BE2C (cell line): Measurements from ENCODE around the gene SLC9A8.

Experiments
- DNase-seq: peaks from one replicate; pipeline ENCODE4 v3.0.0-alpha.2; 2020
- H3K27me3 ChIP-seq: fragments of 250-450 bp; sonication (Bioruptor Pico); 2 replicates; pipeline ENCODE4 v1.5.1; 2020; ENCODE audit warnings: mild to moderate bottlenecking
- H3K36me3 ChIP-seq: fragments of 250-450 bp; sonication (Bioruptor Pico); 2 replicates; pipeline ENCODE4 v1.5.1; 2020; ENCODE audit warnings: mild to moderate bottlenecking
- H3K4me1 ChIP-seq: fragments of 250-450 bp; sonication (Bioruptor Pico); 2 replicates; pipeline ENCODE4 v1.5.1; 2020
- H3K4me3 ChIP-seq: 2 replicates; pipeline ENCODE4 v1.5.1; 2011; ENCODE audit warnings: low read depth, low read length
- H3K9me3 ChIP-seq: fragments of 250-450 bp; sonication (Bioruptor Pico); 2 replicates; pipeline ENCODE4 v1.5.1; 2020
- TF ChIP-seq, protein P1 (sequence below): IDR thresholded peaks from 2 replicates; pipeline ENCODE4 v1.5.1; 2012; ENCODE audit warnings: mild to moderate bottlenecking, low read depth, low read length

SLC9A8 gene

DNA sequence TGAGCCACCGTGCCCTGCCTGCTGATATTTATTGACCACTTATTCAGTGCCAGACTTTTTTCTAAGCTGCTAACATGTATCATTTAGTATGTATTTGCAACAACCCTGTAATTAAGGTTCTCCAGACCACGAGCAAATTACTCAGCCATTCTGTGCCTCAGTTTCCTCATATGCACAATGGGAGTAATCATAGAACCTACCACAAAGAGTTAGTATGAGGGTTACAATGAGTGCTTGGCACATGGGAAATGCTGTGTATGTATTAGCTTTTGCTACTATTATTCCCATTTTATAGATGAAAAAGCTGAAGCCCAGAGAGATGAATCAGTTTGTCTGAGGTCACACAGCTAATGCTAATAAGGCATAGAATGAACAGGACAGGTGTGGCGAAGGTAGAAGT is 20.0 kb upstream of the SLC9A8 start:
- no peak for DNase-seq
- H3K4me1 ChIP-seq: no peaks in the 10 kb centered on the region
- no peaks in the 10 kb centered on the region for H3K9me3 ChIP-seq
- no peak overlapping the region for H3K4me3 ChIP-seq
- H3K36me3 ChIP-seq: no peaks in the 10 kb centered on the region
- no peaks in the 10 kb centered on the region for H3K27me3 ChIP-seq
- TF ChIP-seq, protein P1, sequence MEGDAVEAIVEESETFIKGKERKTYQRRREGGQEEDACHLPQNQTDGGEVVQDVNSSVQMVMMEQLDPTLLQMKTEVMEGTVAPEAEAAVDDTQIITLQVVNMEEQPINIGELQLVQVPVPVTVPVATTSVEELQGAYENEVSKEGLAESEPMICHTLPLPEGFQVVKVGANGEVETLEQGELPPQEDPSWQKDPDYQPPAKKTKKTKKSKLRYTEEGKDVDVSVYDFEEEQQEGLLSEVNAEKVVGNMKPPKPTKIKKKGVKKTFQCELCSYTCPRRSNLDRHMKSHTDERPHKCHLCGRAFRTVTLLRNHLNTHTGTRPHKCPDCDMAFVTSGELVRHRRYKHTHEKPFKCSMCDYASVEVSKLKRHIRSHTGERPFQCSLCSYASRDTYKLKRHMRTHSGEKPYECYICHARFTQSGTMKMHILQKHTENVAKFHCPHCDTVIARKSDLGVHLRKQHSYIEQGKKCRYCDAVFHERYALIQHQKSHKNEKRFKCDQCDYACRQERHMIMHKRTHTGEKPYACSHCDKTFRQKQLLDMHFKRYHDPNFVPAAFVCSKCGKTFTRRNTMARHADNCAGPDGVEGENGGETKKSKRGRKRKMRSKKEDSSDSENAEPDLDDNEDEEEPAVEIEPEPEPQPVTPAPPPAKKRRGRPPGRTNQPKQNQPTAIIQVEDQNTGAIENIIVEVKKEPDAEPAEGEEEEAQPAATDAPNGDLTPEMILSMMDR: no peak

DNA sequence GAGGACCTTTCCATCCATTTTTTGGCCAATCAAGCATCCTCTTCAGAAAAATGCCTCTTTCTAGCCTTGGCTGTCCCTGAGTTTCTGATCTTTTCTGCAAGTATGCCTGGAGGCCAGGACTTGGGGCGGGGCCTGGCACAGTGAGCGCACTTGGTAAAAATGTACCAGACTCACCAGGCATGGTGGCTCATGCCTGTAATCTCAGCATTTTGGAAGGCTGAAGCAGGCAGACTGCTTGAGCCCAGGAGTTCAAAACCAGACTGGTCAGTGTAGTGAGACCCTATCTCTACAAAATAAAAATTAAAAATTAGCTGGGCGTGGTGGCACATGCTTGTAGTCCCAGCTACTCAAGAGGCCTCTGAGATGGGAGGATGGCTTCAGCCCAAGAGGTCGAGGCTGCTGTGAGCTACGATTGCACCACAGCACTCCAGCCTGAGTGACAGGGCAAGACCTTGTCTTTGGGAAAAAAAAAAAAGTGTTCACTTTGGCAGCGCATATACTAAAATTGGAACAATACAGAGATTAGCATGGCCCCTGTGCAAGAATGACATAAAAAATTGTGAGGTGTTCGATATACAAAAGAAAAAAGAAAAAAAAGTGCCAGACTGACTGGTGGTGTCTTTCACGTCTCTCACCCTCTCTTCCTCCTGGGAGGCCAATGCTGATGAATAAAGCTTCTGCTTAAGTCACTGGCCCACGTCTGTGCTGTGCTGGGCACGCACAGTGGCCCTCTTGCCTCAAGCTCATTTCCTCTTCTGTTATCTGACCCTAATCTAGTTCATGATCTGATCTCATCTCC is 18.1 kb upstream of the SLC9A8 start:
- TF ChIP-seq, protein P1: no peak
- Histone ChIP-seq H3K4me1 (no peaks in the 10 kb centered on the region), H3K27me3 (no peaks in the 10 kb centered on the region), H3K4me3 (no peak overlapping the region), H3K36me3 (no peaks in the 10 kb centered on the region), H3K9me3 (no peaks in the 10 kb centered on the region)
- DNase-seq: no peak

DNA sequence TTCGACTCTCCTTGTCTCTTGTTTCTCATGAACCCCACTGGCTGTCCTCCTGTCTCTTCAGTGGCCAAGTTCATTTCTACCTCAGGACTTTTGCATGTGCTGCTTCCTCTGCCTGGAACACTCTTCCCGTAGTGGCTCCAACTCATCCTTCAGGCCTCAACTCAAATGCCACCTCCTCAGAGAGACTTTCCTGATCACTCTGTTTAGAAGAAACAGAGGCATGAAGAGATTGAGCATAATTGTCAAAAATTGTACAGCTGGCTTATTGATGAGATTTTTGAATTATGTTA is 17.5 kb upstream of the SLC9A8 start:
- TF ChIP-seq, protein P1: no peak
- no peaks in the 10 kb centered on the region for H3K4me1 ChIP-seq

DNA sequence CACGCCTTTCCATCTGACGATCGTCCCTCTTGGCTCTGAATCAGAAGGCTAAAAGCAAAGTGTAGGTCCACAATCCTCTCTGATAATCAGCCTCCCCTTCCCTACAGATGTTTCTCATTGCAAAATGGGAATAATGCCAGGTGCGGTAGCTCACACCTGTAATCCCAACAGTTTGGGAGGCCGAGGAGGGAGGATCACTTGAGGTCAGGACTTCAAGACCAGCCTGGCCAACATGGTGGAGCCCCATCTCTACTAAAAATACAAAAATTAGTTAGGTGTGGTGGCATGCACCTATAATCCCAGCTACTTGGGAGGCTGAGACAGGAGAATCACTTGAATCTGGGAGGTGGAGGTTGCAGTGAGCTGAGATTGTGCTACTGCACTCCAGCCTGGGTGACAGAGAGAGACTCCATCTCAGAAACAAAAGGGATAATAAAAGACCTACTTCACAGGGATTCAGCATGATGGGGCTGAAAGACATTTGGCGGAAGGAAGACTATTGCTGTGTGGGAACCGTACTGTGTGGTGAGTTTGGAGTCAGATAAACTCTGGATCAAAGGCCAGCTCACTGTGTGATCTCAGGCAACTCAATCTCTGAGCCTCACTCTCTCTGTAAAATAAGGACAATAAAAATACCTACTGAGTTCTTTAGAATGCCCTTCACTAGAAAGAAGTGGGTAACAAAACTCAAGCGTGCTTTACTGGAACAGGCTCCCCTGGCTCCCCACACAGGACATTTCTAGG is 15.9 kb upstream of the SLC9A8 start:
- H3K4me1 ChIP-seq: no peaks in the 10 kb centered on the region
- no peak for DNase-seq
- no peaks in the 10 kb centered on the region for H3K9me3 ChIP-seq
- H3K27me3 ChIP-seq: no peaks in the 10 kb centered on the region
- H3K4me3 ChIP-seq: no peak overlapping the region
- H3K36me3 ChIP-seq: no peaks in the 10 kb centered on the region
- TF ChIP-seq, protein P1: no peak

More for the DNA sequence above, 17.5 kb upstream of the SLC9A8 start:
- Histone ChIP-seq H3K9me3 (no peaks in the 10 kb centered on the region), H3K4me3 (no peak overlapping the region), H3K27me3 (no peaks in the 10 kb centered on the region), H3K36me3 (no peaks in the 10 kb centered on the region)
- DNase-seq: no peak

DNA sequence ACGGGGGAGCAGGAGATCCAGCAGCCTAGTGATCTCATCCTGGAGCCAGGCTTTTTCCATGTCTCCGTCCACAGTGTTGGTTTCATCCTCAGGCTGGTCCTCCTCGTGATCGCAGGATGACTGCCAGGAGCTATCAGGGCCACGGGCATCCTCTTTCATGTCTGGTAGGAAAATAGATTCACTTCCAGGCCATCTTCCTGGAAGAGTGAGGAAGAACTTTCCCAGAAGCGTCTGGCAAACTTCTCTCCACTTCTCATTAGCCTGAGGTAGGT is 15.3 kb upstream of the SLC9A8 start:
- no peaks in the 10 kb centered on the region for H3K9me3 ChIP-seq
- no peaks in the 10 kb centered on the region for H3K27me3 ChIP-seq
- TF ChIP-seq, protein P1: no peak
- DNase-seq: no peak
- no peak overlapping the region for H3K4me3 ChIP-seq
- H3K36me3 ChIP-seq: no peaks in the 10 kb centered on the region
- H3K4me1 ChIP-seq: no peaks in the 10 kb centered on the region

DNA sequence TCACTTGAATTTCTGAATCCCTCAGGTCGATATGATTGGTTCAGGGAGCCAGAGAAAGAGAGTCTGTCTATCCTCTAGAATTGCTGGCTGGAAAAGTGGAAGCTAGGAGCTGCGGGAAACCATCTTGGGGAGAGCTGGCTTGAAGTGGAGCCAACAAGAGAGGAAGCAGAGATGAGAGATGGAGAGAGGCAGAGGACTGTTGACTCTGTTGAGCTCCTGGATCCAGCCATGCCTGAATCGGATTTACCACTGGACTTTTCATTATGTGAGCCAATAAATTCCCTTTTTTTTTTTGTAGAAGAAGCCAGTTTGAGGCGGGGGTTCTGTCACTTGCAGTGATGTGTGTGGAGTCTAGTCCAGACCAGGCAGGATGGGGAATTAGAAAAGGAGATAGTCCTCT is 13.9 kb upstream of the SLC9A8 start:
- no peak for DNase-seq
- H3K27me3 ChIP-seq: no peaks in the 10 kb centered on the region
- H3K9me3 ChIP-seq: no peaks in the 10 kb centered on the region
- TF ChIP-seq, protein P1: no peak
- no peak overlapping the region for H3K4me3 ChIP-seq
- no peaks in the 10 kb centered on the region for H3K36me3 ChIP-seq
- no peaks in the 10 kb centered on the region for H3K4me1 ChIP-seq
